Gastroesophageal sphincter (tissue), 4 donors: ENCODE results near the gene GRAMD2B. TPM values are rescaled to one million over a fixed set of nuclear protein-coding genes. Genes with fewer than 3 reads are reported as not detected.
A peak's percentile ranks its signal among the peaks of the same experiment; 100 is the strongest.

ENCODE experiments used
- ATAC-seq: fragments of 150-250 bp; one replicate; pipeline ENCODE4 v1.9.1; 2016; ENCODE audit warnings: mild to moderate bottlenecking, moderate library complexity
- H3K27ac ChIP-seq, 4 donors: fragments of 200-600 bp; sonication (generic) in 3 of 4; 1 replicate in 3 of 4; 2 replicates in 1 of 4; pipeline ENCODE4 v1.5.1; 2016 to 2019
- H3K27me3 ChIP-seq: fragments of 200-600 bp; sonication (generic); one replicate; pipeline ENCODE4 v1.5.1; 2019
- H3K36me3 ChIP-seq, 2 donors: fragments of 200-600 bp; sonication (generic); one replicate each; pipeline ENCODE4 v1.5.1; 2019; ENCODE audit warnings: control low read depth in 1 of 2
- H3K4me1 ChIP-seq, 3 donors: fragments of 200-600 bp; sonication (generic); 1 replicate in 2 of 3; 2 replicates in 1 of 3; pipeline ENCODE4 v1.5.1; 2016 to 2019; ENCODE audit warnings: control low read depth in 2 of 3
- H3K4me3 ChIP-seq, 2 donors: fragments of 200-600 bp; sonication (generic); one replicate each; pipeline ENCODE4 v1.5.1; 2019; ENCODE audit warnings: mild to moderate bottlenecking in 1 of 2, moderate library complexity in 1 of 2
- H3K9me3 ChIP-seq, 3 donors: fragments of 200-600 bp; sonication (generic); one replicate each; pipeline ENCODE4 v1.5.1; 2017 to 2019; ENCODE audit warnings: control low read depth in 2 of 3
- EP300 ChIP-seq: sonication (generic); formaldehyde crosslinking; IDR thresholded peaks from one replicate; pipeline ENCODE4 v1.6.1; 2017; ENCODE audit warnings: antibody characterized with exemption, mild to moderate bottlenecking
- POLR2A ChIP-seq, 2 donors: fragments of 450-650 bp; IDR thresholded peaks; one replicate each; pipeline ENCODE4 v1.6.1; 2017; ENCODE audit warnings: antibody characterized with exemption in 2 of 2, mild to moderate bottlenecking in 2 of 2, moderate library complexity in 1 of 2
- POLR2AphosphoS5 ChIP-seq: sonication (generic); formaldehyde crosslinking; IDR thresholded peaks from one replicate; pipeline ENCODE4 v1.6.1; 2017; ENCODE audit warnings: antibody characterized with exemption
- WGBS, 2 donors: methylation state at CpG; one replicate each; pipeline ENCODE4 v1.1.5; 2018; ENCODE audit warnings: low coverage in 1 of 2; 5-methylcytosine and 5-hydroxymethylcytosine counted together
- total RNA-seq, 4 donors: library from RNA; depleted of rRNA; stranded (reverse); fragments of >200 nt; gene quantifications; one replicate each; pipeline ENCODE4 v1.1.0, GENCODE V29; 2016
- TF ChIP-seq, protein P1 (sequence below), 4 experiments: fragments of 200-600 bp in 2 of 4; fragments of 450-650 bp in 2 of 4; sonication (generic) in 1 of 4; IDR thresholded peaks; one replicate each; pipeline ENCODE4 v1.5.1; 2017 to 2019; ENCODE audit warnings: antibody characterized with exemption in 4 of 4, mild to moderate bottlenecking in 2 of 4, moderate library complexity in 2 of 4

Gene GRAMD2B
- total RNA-seq, 4 donors from 2014 or later: 47.7 to 66.0 (median 53.2) TPM

DNA sequence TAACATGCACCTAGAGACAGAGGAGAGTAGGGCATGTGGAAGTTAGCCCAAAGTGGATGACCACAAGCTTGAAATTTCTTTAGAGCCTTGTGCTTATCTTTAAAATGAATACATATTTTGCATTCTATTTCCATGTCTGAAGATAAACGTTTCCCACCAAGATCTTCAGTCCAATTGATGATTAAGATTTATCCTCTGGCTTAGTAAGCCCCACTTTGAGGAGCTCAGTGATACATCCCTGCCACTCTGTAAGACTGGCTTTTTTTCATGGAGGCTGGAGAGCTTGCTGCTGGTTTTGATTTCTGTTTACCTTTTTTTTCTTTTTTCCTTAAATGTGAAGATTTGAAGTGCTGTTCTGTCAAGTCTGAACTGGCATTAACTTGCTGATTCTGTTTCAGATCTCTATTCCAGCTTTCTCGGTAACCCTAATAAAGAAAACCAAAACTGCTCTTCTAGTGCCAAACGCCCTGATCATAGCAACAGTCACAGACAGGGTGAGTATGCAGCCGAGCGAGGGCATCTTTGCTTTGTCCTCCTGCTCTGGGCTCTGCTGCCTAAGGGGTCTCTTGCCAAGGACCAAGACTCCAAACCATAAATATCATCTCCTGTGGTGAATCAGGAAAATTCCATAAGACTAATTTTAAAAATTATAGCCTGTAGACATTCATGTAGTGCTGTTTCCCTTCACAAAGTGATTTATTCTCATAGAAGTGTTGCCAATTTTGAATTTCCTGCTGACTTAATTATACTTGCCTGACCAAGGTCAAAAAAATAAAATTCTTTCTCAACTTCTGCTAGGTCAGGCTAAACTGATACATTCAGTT, 54.3 kb downstream of the GRAMD2B start:
- ATAC-seq: no peak
- Histone ChIP-seq H3K36me3 (peaks cover 10 to 91% of the 10 kb centered on the region in 2 donors), H3K4me3 (no peak overlapping the region), H3K27ac (peak overlapping the region; percentile 27 to 71 (median 32)), H3K4me1 (peaks cover 0 to 47% (median 0%) of the 10 kb centered on the region in 3 donors), H3K9me3 (no peaks in the 10 kb centered on the region), H3K27me3 (no peaks in the 10 kb centered on the region)
- 39 to 40% methylated on average over 1 to 5 of the region's 5 CpGs for WGBS, 2 donors
- TF ChIP-seq POLR2AphosphoS5 (peak; percentile 36), EP300 (no peak)
- TF ChIP-seq, protein P1, sequence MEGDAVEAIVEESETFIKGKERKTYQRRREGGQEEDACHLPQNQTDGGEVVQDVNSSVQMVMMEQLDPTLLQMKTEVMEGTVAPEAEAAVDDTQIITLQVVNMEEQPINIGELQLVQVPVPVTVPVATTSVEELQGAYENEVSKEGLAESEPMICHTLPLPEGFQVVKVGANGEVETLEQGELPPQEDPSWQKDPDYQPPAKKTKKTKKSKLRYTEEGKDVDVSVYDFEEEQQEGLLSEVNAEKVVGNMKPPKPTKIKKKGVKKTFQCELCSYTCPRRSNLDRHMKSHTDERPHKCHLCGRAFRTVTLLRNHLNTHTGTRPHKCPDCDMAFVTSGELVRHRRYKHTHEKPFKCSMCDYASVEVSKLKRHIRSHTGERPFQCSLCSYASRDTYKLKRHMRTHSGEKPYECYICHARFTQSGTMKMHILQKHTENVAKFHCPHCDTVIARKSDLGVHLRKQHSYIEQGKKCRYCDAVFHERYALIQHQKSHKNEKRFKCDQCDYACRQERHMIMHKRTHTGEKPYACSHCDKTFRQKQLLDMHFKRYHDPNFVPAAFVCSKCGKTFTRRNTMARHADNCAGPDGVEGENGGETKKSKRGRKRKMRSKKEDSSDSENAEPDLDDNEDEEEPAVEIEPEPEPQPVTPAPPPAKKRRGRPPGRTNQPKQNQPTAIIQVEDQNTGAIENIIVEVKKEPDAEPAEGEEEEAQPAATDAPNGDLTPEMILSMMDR (IDR thresholded peaks at IDR 0.05): no peak

DNA sequence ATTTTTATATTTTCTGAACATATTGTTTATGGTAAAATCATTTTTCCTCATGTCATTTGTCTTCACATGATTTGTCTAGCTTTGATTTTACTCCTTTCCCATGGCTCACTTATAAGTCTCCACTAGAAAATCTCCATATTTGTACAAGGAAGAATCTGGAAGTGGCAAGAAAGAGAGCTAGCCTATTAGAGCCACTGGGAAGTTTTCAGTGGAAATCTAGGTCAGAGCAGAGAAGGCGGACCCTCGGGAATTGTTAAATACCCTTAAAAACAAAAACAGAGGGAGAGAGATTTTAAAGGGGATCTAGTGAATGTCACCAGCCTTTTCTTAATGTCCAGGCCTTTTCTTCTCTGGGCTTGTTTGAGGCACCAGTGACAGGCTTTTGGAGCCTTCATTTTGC, 56.6 kb downstream of the GRAMD2B start:
- Histone ChIP-seq H3K4me1 (peaks cover 0 to 47% (median 0%) of the 10 kb centered on the region in 3 donors), H3K27ac (peak overlapping the region in 3 of 4 donors; percentile 3 to 71 (median 50)), H3K4me3 (no peak overlapping the region), H3K9me3 (no peaks in the 10 kb centered on the region), H3K36me3 (peaks cover 6 to 89% of the 10 kb centered on the region in 2 donors), H3K27me3 (no peaks in the 10 kb centered on the region)
- TF ChIP-seq POLR2AphosphoS5 (no peak), EP300 (no peak), POLR2A (IDR thresholded peaks at IDR 0.05) (no peak)
- TF ChIP-seq, protein P1 (IDR thresholded peaks at IDR 0.05): no peak
- no peak for ATAC-seq
- WGBS, 2 donors: 53% methylated on average over 2 of the region's 2 CpGs; no CpG with 5 or more reads in 1 of the 2 donors

DNA sequence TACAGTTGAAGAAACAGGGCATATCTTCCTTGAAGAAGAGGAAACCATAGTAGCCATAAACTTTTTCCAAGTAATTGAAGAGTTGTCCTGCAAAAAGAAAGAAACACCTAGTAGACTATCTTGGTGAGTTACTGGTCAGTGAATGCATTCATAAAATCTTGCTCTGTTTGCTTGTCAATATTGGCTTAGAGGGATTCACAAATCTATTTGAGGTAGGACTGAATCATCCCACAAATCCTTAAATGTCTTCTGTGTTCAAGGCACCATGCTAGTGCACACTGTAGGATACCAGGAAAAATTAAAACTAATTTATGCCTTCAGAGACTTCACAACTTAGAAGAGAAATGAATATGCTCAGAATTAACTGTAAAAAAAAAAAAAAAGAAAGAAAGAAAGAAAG, 57.6 kb downstream of the GRAMD2B start:
- Histone ChIP-seq H3K9me3 (no peaks in the 10 kb centered on the region), H3K36me3 (peaks cover 6 to 90% of the 10 kb centered on the region in 2 donors), H3K27me3 (no peaks in the 10 kb centered on the region), H3K4me1 (peaks cover 0 to 47% (median 0%) of the 10 kb centered on the region in 3 donors), H3K27ac (no peak overlapping the region), H3K4me3 (no peak overlapping the region)
- no peak for ATAC-seq
- TF ChIP-seq EP300 (no peak), POLR2A (IDR thresholded peaks at IDR 0.05) (no peak), POLR2AphosphoS5 (no peak)
- TF ChIP-seq, protein P1 (IDR thresholded peaks at IDR 0.05): no peak

DNA sequence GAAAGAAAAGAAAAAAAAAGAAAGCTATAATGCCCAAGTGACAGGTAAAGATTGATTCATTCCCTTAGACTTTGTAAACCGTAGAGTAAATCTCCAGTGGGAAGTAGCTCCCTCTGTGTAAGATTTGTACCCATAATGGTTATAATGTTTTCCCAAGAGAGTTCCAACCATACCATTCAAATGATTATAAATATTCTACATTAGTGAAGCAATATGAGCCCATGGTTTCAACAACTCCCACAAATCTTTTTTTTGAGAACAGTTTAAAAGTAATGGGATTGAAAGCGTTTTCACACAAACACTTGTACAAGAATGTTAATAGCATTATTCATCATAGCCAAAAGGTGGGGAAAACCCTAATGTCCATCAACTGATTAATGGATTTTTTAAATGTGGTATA, 58.0 kb downstream of the GRAMD2B start:
- TF ChIP-seq EP300 (no peak), POLR2AphosphoS5 (peak; percentile 35)
- H3K36me3 ChIP-seq: peaks cover 6 to 90% of the 10 kb centered on the region in 2 donors
- 56 to 82% methylated on average over 2 of the region's 2 CpGs for WGBS, 2 donors
- H3K27ac ChIP-seq: no peak overlapping the region
- no peaks in the 10 kb centered on the region for H3K27me3 ChIP-seq
- no peaks in the 10 kb centered on the region for H3K9me3 ChIP-seq
- ATAC-seq: no peak
- peaks cover 0 to 47% (median 0%) of the 10 kb centered on the region in 3 donors for H3K4me1 ChIP-seq
- no peak overlapping the region for H3K4me3 ChIP-seq

DNA sequence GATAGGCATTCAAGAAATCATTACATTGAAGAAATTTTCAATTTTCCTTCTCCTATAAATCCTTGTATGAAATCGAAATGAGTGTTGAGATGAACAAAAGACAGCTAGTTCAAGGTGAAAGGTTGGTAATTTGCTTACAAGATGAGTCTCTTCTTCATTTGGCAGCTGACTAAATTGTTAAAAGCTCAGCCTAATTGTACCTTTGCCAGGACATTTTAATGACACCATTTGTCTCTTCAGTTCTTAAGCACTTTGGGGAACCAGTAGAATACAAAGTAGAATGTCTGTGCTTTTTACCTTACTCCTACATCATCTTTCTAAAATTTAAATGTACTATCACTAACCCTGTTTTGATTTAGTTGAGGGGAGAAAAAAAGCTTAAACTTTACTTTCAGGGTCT, 59.4 kb downstream of the GRAMD2B start:
- Histone ChIP-seq H3K27ac (peak overlapping the region in 2 of 4 donors; percentile 1 to 9), H3K4me3 (no peak overlapping the region), H3K4me1 (peaks cover 0 to 38% (median 0%) of the 10 kb centered on the region in 3 donors), H3K9me3 (no peaks in the 10 kb centered on the region), H3K27me3 (no peaks in the 10 kb centered on the region), H3K36me3 (peaks cover 8 to 98% of the 10 kb centered on the region in 2 donors)
- TF ChIP-seq, protein P1 (IDR thresholded peaks at IDR 0.05): no peak
- TF ChIP-seq POLR2AphosphoS5 (no peak), EP300 (no peak), POLR2A (IDR thresholded peaks at IDR 0.05) (no peak)
- ATAC-seq: no peak
- WGBS, 2 donors: 82 to 90% methylated on average over 1 of the region's 1 CpG
